ENCODE measurements around the gene IGSF6. TPM values are rescaled to one million over a fixed set of nuclear protein-coding genes. Genes with fewer than 3 reads are reported as not detected.

Gene IGSF6
- total RNA-seq, 1 donor from 2014 or later = 4.9 TPM

- no peak for DNase-seq
These were observed 52.2 kb downstream of the IGSF6 start for GRCh38 chr16:21600031-21600773.

- peak; percentile 96 for DNase-seq
These were observed 53.0 kb downstream of the IGSF6 start, which contains the start of gene METTL9 for GRCh38 chr16:21599122-21600030. METTL9 (plus strand) TSS chr16:21599577; CDS start chr16:21599734, 157 bp downstream.

DNA sequence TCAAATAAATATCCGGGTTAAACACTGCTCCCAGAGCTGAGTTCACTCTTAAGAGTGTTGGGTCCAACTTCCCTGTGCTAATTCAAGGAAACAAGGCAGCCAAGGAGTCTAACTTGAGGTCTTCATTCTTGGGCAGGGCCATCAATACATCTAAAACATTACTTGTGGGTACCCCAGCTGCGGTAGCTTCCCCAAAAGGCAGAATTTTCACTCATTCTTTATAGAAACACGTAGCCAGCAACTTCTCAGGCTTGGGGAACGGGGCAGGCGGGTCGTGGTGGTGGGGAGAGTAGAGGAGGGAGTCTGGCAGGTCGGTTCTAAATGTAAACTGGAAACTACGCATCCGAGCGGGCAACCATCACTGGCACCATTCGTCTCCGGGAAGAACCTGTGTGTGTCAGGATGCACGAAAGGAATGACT is 53.7 kb downstream of the IGSF6 start:
- peak; percentile 30 for DNase-seq

- no peak for DNase-seq
These were observed 54.2 kb downstream of the IGSF6 start for GRCh38 chr16:21598206-21598605.

GRCh38 chr16:21597561-21598030 is 54.8 kb downstream of the IGSF6 start:
- DNase-seq = no peak

GRCh38 chr16:21593530-21594289 is 58.7 kb downstream of the IGSF6 start:
- no peak for DNase-seq

DNA sequence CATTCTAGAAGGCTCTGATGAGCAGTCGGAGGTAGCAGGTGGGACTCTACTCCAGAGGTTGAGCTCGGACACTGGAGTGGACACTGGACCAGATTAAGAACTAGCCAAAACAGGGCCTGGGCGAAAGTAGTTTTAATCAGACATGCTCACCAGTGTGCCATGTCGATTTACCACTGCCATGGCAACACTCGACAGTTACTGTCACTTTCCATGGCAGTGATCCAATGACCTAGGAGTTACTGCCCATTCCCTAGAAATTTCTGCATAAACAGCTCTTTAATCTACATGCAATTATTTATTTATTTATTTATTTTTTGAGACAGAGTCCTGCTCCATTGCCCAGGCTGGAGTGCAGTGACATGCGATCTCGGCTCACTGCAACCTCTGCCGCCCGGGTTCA is 60.2 kb downstream of the IGSF6 start:
- DNase-seq = no peak

- no peak for DNase-seq
These were observed 61.6 kb downstream of the IGSF6 start for GRCh38 chr16:21590796-21591195.

- DNase-seq = no peak
These were observed 62.1 kb downstream of the IGSF6 start for GRCh38 chr16:21590287-21590686.

DNA sequence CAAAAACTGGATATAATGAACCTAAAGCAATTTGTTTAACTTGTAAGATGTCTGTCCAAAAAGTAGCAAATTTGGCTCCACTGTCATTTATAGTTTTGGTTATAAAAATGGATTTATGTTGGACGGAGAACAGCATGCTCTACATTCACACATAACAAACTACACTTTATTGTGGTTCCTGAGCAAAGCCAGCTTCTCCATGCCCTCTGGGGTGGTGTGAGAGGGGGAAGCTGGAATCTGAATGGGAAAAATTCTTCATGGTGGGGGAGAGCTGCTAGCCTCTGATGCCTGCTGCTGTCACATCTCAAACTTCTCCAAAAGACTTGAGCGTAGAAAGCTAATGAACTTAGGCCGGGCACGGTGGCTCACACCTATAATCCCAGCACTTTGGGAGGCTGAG is 62.9 kb downstream of the IGSF6 start:
- DNase-seq = no peak

Small RNAs within 50 kb of the gene (small RNA-seq; reads per million reads assigned to genes)
- not detected for gene RNU6-1005P (ENCODE audit: low replicate concordance)
- gene RNU6-196P (ENCODE audit: low replicate concordance) = not detected

Other genes with a start within 250 kb of the IGSF6 start
- 113 TPM for gene METTL9, start 53.0 kb downstream of the IGSF6 start, total RNA-seq
- gene OTOA, start 11.4 kb upstream of the IGSF6 start, total RNA-seq = 0.10 TPM
- gene NPIPB4, start 205.1 kb upstream of the IGSF6 start, total RNA-seq = 77.1 TPM